ENCODE results near the gene DOK7. TPM values are rescaled to one million over a fixed set of nuclear protein-coding genes. Genes with fewer than 3 reads are reported as not detected.
A peak's percentile ranks its signal among the peaks of the same experiment; 100 is the strongest.

DOK7 gene
- total RNA-seq, 1 donor from 2014 or later = not detected

DNA sequence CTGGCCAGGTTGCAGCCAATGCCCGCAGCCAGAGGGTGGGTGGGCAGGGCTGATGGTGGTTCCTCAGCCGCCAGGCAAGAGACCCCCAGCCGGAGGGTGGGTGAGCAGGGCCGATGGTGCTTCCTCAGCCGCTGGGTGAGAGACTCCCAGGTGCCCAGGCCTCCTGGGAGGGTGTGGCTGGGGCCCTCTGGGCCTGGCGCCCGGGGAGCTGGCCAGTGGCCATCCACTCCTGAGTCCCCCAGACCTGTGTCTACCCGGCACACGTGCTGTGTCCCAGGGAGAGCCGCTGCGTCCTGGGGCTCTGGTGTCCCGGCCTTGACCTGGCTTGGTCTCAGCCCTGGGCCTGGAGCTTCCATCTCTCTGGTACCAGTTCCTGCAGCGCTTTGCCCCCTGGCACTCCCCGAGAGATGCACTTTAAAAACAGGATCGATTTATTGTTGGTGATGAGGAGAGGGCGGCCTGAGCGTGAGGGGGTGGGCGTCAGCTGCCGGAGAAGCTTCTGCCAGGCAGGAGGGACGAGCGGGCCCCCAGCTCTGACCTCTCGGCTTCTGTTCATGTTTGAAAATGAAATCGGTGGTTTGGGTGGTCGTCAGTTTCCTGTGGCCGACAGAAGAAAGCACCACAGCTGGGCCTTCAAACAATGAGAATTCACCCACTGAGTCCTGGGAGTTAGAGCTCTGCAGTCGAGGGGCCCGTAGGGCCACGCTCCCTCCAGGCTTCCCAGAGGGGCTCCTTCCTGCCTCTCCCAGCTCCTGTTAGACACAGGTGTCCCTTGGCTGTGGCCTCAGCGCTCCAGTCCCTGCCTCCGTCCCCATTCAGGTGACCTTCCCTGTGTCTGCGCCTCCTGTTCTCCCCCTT, 6.5 kb downstream of the DOK7 start:
- no peak overlapping the region for H3K4me3 Mint-ChIP-seq
- H3K4me1 Mint-ChIP-seq = peaks cover 10% of the 10 kb centered on the region
- TF ChIP-seq, protein P1, sequence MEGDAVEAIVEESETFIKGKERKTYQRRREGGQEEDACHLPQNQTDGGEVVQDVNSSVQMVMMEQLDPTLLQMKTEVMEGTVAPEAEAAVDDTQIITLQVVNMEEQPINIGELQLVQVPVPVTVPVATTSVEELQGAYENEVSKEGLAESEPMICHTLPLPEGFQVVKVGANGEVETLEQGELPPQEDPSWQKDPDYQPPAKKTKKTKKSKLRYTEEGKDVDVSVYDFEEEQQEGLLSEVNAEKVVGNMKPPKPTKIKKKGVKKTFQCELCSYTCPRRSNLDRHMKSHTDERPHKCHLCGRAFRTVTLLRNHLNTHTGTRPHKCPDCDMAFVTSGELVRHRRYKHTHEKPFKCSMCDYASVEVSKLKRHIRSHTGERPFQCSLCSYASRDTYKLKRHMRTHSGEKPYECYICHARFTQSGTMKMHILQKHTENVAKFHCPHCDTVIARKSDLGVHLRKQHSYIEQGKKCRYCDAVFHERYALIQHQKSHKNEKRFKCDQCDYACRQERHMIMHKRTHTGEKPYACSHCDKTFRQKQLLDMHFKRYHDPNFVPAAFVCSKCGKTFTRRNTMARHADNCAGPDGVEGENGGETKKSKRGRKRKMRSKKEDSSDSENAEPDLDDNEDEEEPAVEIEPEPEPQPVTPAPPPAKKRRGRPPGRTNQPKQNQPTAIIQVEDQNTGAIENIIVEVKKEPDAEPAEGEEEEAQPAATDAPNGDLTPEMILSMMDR (conservative IDR thresholded peaks at IDR 0.05) = no peak
- no peak for DNase-seq (ENCODE audit: low read depth, low spot score)
- H3K36me3 Mint-ChIP-seq (ENCODE audit: low read depth) = no peaks in the 10 kb centered on the region
- no peak overlapping the region for H3K27ac Mint-ChIP-seq (ENCODE audit: unreplicated experiment)
- no peaks in the 10 kb centered on the region for H3K27me3 Mint-ChIP-seq (ENCODE audit: low read depth)
- no peaks in the 10 kb centered on the region for H3K9me3 Mint-ChIP-seq

DNA sequence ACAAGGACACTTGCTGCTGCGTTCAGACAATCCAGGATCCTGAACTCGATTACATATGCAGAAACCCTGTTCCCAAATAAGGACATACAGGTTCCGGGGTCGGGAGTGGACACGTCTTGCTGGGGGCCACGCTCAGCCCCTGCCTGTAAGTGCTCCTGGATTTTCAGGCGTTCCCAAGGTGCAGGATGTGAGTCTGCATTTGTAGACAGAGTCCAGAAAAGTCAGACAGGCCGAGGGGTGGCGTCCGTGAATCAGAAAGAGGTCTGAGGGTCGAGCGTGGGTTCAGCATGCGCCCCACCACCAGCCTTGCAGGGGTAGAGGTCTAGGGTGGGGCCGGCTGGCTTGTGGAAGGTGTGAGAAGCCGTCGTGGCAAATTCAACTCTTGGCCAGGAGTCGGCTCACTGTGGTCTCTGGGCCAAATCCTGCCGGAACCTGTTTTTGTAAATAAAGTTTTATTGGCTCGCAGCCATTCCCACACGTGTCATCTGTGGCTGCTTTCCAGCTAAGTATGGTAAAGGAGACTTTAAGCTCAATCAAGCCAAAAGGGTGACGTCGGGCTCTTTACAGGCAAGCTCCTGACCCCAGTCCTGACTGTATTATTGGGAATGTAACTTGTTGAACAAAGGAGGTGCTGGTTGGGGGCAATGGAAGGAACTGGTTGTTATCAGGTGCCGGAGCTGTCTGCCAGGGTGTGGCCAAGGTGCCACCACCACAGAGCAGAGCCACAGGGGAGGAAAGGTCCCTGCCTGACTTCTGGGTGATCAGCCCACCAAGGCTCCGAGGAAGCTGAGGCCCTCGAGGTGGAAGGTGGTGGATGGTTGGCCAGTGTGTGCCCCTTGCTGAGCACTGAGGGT, 7.4 kb downstream of the DOK7 start:
- TF ChIP-seq, protein P1 (conservative IDR thresholded peaks at IDR 0.05) = no peak
- Mint-ChIP-seq H3K4me3 (no peak overlapping the region), H3K27me3 (ENCODE audit: low read depth) (no peaks in the 10 kb centered on the region), H3K4me1 (peaks cover 10% of the 10 kb centered on the region), H3K9me3 (no peaks in the 10 kb centered on the region), H3K36me3 (ENCODE audit: low read depth) (no peaks in the 10 kb centered on the region), H3K27ac (ENCODE audit: unreplicated experiment) (no peak overlapping the region)
- no peak for DNase-seq (ENCODE audit: low read depth, low spot score)

DNA sequence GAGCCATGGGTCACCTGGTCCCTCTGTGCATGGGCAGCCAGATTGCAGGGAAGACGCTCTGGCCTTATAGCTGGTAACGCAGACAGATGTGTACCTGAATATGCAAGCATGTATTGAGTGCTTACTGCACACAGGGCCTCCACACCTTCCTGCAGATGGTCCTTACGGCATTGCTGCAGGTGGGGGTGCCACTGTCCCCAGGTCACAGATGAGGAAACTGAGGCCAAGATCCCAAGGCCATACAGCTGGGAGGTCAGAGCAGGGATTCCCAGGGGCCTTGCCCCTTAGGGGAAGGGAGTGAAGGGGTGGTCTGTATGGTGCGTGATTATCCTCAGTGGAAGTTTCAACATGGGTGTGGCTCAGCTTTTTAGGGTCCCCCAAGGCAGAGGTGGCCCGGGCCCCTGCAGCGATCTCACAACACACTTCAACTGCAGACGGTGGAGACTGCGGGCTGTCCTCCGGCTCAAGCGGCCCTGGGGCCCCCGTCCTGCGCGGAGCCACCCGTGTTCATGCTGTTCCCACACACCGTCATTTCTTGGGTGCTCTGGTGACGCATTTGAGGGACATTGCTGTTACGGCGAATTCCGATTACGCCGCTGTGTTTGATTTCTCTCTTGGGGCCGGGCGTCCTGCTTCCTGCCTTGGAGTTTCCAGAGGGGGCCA, 8.1 kb downstream of the DOK7 start:
- H3K27ac Mint-ChIP-seq (ENCODE audit: unreplicated experiment) = peak overlapping the region; percentile 62
- no peaks in the 10 kb centered on the region for H3K36me3 Mint-ChIP-seq (ENCODE audit: low read depth)
- H3K9me3 Mint-ChIP-seq = no peaks in the 10 kb centered on the region
- H3K4me3 Mint-ChIP-seq = no peak overlapping the region
- H3K27me3 Mint-ChIP-seq (ENCODE audit: low read depth) = no peaks in the 10 kb centered on the region
- TF ChIP-seq, protein P1 (conservative IDR thresholded peaks at IDR 0.05) = no peak
- no peak for DNase-seq (ENCODE audit: low read depth, low spot score)
- H3K4me1 Mint-ChIP-seq = peaks cover 10% of the 10 kb centered on the region

DNA sequence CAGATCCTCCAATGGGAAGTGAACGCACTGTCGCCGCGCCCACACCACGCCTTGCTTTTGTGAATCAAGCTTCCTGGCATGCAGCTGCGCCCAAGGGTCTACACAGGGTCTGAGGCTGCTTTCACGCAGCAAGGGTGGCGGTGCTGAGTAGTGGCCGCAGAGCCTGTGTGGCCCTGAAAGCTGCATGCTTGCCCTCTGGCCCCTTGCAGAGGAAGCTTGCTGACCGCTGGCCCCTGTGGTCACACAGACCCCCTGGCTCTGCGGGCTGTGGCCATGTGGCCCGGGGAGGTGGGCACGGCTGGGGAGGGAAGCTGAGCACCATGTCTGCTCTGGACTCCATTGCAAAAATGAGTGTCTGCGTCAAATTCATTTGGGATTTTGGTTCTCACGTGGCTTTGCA, 8.8 kb downstream of the DOK7 start:
- no peaks in the 10 kb centered on the region for H3K9me3 Mint-ChIP-seq
- no peak for DNase-seq (ENCODE audit: low read depth, low spot score)
- no peak overlapping the region for H3K27ac Mint-ChIP-seq (ENCODE audit: unreplicated experiment)
- TF ChIP-seq, protein P1 (conservative IDR thresholded peaks at IDR 0.05) = no peak
- no peaks in the 10 kb centered on the region for H3K36me3 Mint-ChIP-seq (ENCODE audit: low read depth)
- H3K4me1 Mint-ChIP-seq = peaks cover 10% of the 10 kb centered on the region
- no peaks in the 10 kb centered on the region for H3K27me3 Mint-ChIP-seq (ENCODE audit: low read depth)
- no peak overlapping the region for H3K4me3 Mint-ChIP-seq

DNA sequence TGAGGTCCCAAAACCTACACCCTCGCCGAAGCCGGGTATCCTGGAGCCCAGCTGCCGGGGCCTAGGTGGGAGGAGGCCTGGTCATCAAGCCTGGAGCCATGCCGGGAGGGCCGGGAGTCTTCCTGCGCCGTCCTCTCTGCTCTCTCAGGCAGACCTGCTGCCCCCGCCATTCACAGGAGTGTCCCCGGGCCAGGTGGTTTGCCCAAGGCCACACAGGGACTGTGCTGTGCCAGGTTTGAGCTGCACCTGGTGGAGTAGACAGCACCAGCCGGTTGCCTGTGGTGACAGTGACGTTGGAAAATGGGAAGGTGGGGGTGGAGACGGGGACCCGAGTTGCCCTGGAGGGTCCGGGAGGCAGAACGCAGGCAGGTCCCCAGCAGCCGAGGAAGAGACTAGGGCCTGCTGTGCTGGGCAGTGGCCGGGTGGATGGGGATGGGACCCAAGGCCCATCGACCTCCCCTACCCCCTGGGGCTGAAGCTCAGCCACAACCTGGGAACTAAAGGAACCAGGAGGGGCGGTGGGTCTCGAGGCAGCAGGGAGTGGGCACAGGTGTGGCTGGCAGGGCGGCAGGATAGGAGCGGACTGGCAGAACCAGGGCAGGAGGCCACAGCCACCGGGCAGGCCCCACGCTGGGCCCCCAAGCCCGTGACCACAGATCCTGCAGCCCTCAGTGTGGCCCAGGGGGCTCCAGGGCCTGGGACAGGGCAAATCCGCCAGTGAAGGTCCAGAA, 9.5 kb downstream of the DOK7 start:
- TF ChIP-seq, protein P1 (conservative IDR thresholded peaks at IDR 0.05) = no peak
- Mint-ChIP-seq H3K36me3 (ENCODE audit: low read depth) (no peaks in the 10 kb centered on the region), H3K27me3 (ENCODE audit: low read depth) (no peaks in the 10 kb centered on the region), H3K4me1 (peaks cover 10% of the 10 kb centered on the region), H3K27ac (ENCODE audit: unreplicated experiment) (no peak overlapping the region), H3K4me3 (no peak overlapping the region), H3K9me3 (no peaks in the 10 kb centered on the region)
- no peak for DNase-seq (ENCODE audit: low read depth, low spot score)

All from neural crest cell (in vitro differentiated cells).